PFSK-1 (cell line): ENCODE results near the gene RASEF.

Experiments
- FOXP2 ChIP-seq: optimal IDR thresholded peaks from 2 replicates; pipeline ENCODE3; 2011; ENCODE audit warnings: borderline replicate concordance, control low read depth, inconsistent platforms; ENCODE audit not compliant: insufficient read depth; ENCODE audit errors: extremely low read length, extremely low read depth
- POLR2AphosphoS5 ChIP-seq: IDR thresholded peaks from 2 replicates; pipeline ENCODE4 v1.6.1; 2012; ENCODE audit warnings: low read depth, mild to moderate bottlenecking, control low read depth, low read length, moderate library complexity
- REST ChIP-seq, 2 experiments: IDR thresholded peaks; 2 replicates each; pipeline versions ENCODE4 v1.6.1 to v1.8.0; 2011 to 2012; ENCODE audit warnings: low read depth in 2 of 2, low read length in 2 of 2, control low read depth in 1 of 2, inconsistent platforms in 1 of 2, mild to moderate bottlenecking in 1 of 2, moderate library complexity in 1 of 2; ENCODE audit not compliant: insufficient read depth in 1 of 2
- SIN3A ChIP-seq: IDR thresholded peaks from 2 replicates; pipeline ENCODE4 v1.6.1; 2012; ENCODE audit warnings: mild to moderate bottlenecking, low read length, moderate library complexity, borderline replicate concordance; ENCODE audit not compliant: insufficient read depth
- TAF1 ChIP-seq: IDR thresholded peaks from 2 replicates; pipeline ENCODE4 v1.6.1; 2012; ENCODE audit warnings: low read length, control low read depth, borderline replicate concordance; ENCODE audit not compliant: insufficient read depth

Gene RASEF

GRCh38 chr9:82939451-82939850 lies 123.5 kb downstream of the RASEF start:
- TF ChIP-seq FOXP2, result no peak
- TF ChIP-seq POLR2AphosphoS5, result no peak
- TF ChIP-seq SIN3A, result no peak
- TF ChIP-seq TAF1, result no peak
- no peak for TF ChIP-seq REST (IDR thresholded peaks at IDR 0.05; ENCODE audit: insufficient read depth in 1 of 2, low read depth in 2 of 2, low read length in 2 of 2)

- TF ChIP-seq TAF1 (no peak), POLR2AphosphoS5 (no peak), REST (IDR thresholded peaks at IDR 0.05; ENCODE audit: insufficient read depth in 1 of 2, low read depth in 2 of 2, low read length in 2 of 2) (no peak), FOXP2 (no peak), SIN3A (no peak)
Measured at GRCh38 chr9:82938426-82939218, 124.3 kb downstream of the RASEF start.

GRCh38 chr9:82934949-82935348 lies 128.0 kb downstream of the RASEF start:
- no peak for TF ChIP-seq REST (IDR thresholded peaks at IDR 0.05; ENCODE audit: insufficient read depth in 1 of 2, low read depth in 2 of 2, low read length in 2 of 2)

- TF ChIP-seq TAF1 (no peak), FOXP2 (no peak), REST (IDR thresholded peaks at IDR 0.05; ENCODE audit: insufficient read depth in 1 of 2, low read depth in 2 of 2, low read length in 2 of 2) (no peak), SIN3A (no peak), POLR2AphosphoS5 (no peak)
Measured at GRCh38 chr9:82930116-82930515, 132.8 kb downstream of the RASEF start.
